Measurements from ENCODE around the gene SNU13.
A peak's percentile ranks its signal among the peaks of the same experiment; 100 is the strongest.
"Not testable (repeated sequence)": the region's sequence is repeated elsewhere in the genome, so short reads cannot be mapped to it uniquely, and the experiment has no call there.

The SNU13 gene

DNA sequence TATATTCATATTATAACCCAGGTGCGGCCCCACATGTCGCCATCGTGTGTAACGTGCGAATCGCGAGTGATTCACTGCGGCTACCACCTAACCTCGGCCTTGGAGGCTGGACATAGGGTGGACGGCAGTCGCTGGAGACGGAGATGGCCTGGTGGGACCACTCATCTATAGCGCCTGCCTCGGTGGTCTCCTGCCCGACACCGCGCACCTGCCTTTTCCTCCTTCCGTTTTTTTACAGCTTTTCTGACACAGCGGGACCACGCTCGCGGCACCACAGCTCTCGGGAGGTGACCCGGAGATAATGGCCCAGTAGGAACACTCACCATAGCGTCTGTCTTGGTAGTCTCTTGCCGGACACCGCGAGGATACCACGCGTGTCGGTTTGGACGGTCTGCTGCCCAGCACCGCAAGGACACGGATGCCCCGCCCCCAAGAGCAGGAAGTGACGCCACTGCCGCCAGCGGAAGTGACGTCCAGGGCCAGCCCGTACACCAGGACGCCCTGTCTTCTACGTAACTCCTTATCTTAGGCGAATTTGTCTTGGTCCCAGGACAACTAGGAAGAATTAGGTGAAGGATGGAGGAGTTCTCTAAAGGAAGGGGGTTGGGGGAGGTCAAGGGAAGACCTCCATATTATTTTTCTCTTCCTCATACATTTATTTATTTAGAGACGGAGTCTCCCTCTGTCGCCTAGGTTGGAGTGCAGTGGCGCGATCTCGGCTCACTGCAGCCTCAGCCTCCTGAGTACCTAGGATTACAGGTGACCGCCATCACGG, 6.4 kb downstream of the SNU13 start:
- no peak for TF ChIP-seq CTCF (IDR thresholded peaks at IDR 0.05; ENCODE audit: extremely low read depth, insufficient read depth, missing control alignments)
- DNase-seq (ENCODE audit: low spot score), result peak; percentile 82
- in situ Hi-C loops (cut with MboI; ENCODE audit: low pct_unique_long_range_greater_than_20kb, low sequenced_read_pairs, unreplicated experiment), result no loop called here

GRCh38 chr22:41681616-41682015, 7.1 kb downstream of the SNU13 start:
- in situ Hi-C loops (cut with MboI; ENCODE audit: low pct_unique_long_range_greater_than_20kb, low sequenced_read_pairs, unreplicated experiment), result no loop called here
- DNase-seq (ENCODE audit: low spot score), result no peak
- no peak for TF ChIP-seq CTCF (IDR thresholded peaks at IDR 0.05; ENCODE audit: extremely low read depth, insufficient read depth, missing control alignments)

DNA sequence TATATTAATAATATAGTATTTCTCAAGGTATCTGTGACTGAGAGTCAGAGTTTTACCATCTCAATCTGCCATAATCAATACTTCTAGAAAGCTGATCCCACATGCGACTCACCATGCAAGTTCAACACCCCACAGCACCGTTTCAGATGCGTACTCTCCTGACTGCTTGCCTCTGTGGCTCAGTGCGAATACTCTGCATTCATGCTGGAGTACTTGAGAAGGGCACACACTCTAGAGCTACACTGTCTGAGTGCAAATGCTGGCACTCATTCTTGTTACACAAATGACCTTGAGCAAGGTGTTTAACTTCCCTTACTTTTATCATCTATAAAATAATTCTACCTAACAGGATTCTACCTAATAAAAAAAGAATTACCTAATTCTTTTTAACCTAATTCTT, 12.5 kb downstream of the SNU13 start:
- in situ Hi-C loops (cut with MboI; ENCODE audit: low pct_unique_long_range_greater_than_20kb, low sequenced_read_pairs, unreplicated experiment), result no loop called here
- TF ChIP-seq CTCF (IDR thresholded peaks at IDR 0.05; ENCODE audit: extremely low read depth, insufficient read depth, missing control alignments), result no peak
- DNase-seq (ENCODE audit: low spot score), result no peak

- TF ChIP-seq CTCF (IDR thresholded peaks at IDR 0.05; ENCODE audit: extremely low read depth, insufficient read depth, missing control alignments), result no peak
- in situ Hi-C loops (cut with MboI; ENCODE audit: low pct_unique_long_range_greater_than_20kb, low sequenced_read_pairs, unreplicated experiment), result no loop called here
- no peak for DNase-seq (ENCODE audit: low spot score)
These were observed 13.8 kb downstream of the SNU13 start for GRCh38 chr22:41674846-41675340.

DNA sequence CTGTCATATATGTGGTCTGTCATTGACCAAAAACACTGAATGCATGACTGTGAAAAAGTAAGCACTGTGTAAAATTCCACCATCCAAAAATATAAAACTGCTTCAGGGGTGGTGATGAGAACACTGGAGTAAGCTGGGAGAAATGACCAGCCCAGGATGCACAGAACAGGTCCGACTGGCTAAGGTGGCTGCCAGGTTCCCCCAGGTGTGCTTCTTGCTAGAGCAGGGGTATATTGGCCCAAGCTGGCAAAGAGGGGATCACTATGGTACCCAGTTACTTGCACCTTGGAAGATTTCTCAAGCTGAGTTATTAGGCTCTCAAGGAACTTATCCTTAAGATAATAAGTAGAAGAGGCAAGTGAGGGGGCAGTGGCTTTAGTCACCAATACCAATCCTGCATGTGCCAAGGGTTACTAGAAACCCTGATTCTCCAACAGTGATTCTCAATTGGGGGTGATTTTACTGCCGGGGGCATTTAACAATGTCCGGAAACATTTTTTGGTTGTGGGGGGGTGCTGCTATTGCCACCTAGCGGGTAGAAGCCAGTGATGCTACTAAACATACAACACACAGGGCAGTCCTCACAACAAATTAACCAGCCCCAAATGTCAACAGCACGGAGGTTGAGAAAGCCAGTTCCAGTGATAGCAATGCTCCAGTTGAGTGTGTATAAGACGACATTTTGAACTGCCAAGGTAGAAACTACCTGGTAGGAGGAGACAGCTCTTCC, 15.7 kb downstream of the SNU13 start:
- in situ Hi-C loops (cut with MboI; ENCODE audit: low pct_unique_long_range_greater_than_20kb, low sequenced_read_pairs, unreplicated experiment), result no loop called here
- no peak for DNase-seq (ENCODE audit: low spot score)
- peak; percentile 37 for TF ChIP-seq CTCF (IDR thresholded peaks at IDR 0.05; ENCODE audit: extremely low read depth, insufficient read depth, missing control alignments)

DNA sequence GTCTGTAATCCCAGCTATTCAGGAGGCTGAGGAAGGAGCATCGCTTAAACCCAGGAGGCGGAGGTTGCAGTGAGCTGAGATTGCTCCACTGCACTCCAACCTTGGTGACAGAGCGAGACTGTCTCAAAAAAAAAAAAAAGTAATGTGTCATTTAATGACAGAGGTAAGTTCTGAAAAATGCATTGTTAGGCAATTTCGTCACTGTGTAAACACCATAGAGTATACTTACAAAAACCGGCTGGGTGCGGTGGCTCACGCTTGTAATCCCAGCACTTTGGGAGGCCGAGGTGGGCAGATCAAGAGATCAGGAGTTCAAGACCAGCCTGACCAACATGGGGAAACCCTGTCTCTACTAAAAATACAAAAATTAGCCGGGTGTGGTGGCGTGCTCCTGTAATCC, 16.6 kb downstream of the SNU13 start:
- in situ Hi-C loops (cut with MboI; ENCODE audit: low pct_unique_long_range_greater_than_20kb, low sequenced_read_pairs, unreplicated experiment); DNase-seq (ENCODE audit: low spot score): not testable (repeated sequence)

All from GM13977 (cell line).